SU-DHL-6 (cell line): ENCODE measurements around the gene GNG7.

Experiments
- H2AFZ ChIP-seq: fragments of 200-600 bp; sonication (generic); 2 replicates; pipeline ENCODE4 v1.6.1; 2014; ENCODE audit warnings: low read depth, mild to moderate bottlenecking, moderate library complexity, mixed read lengths, antibody characterized with exemption, low read length; ENCODE audit not compliant: severe bottlenecking
- H3F3A ChIP-seq: fragments of 200-600 bp; shearing (Covaris generic); 2 replicates; pipeline ENCODE4 v1.6.0; 2016; ENCODE audit warnings: antibody characterized with exemption, mild to moderate bottlenecking; ENCODE audit not compliant: insufficient read depth
- H3K27ac ChIP-seq: fragments of 200-600 bp; sonication (generic); 2 replicates; pipeline ENCODE4 v1.5.1; 2016; ENCODE audit warnings: low read depth, mild to moderate bottlenecking, low read length, moderate library complexity, mixed read lengths
- H3K27me3 ChIP-seq: fragments of 200-600 bp; sonication (generic), shearing (Covaris generic); 2 replicates; pipeline ENCODE4 v1.6.0; 2014; ENCODE audit warnings: mild to moderate bottlenecking, low read length
- H3K36me3 ChIP-seq: fragments of 200-600 bp; sonication (generic); 2 replicates; pipeline ENCODE4 v1.6.1; 2014; ENCODE audit warnings: mild to moderate bottlenecking, low read length, mixed read lengths
- H3K4me2 ChIP-seq: fragments of 300-600, 200-600 bp; shearing (Covaris generic), sonication (generic); 2 replicates; pipeline ENCODE4 v1.6.0; 2014; ENCODE audit warnings: low read length, low read depth, mild to moderate bottlenecking; ENCODE audit not compliant: poor library complexity, severe bottlenecking
- H3K4me3 ChIP-seq: fragments of 200-600 bp; sonication (generic); 2 replicates; pipeline ENCODE4 v1.5.1; 2014; ENCODE audit warnings: antibody characterized with exemption, low read length, mild to moderate bottlenecking, mixed read lengths; ENCODE audit not compliant: insufficient read depth, poor library complexity, severe bottlenecking
- H3K79me2 ChIP-seq: fragments of 200-600 bp; sonication (generic); 2 replicates; pipeline ENCODE4 v1.6.1; 2014; ENCODE audit warnings: mild to moderate bottlenecking, low read length, moderate library complexity; ENCODE audit not compliant: insufficient read depth
- H3K9ac ChIP-seq: fragments of 200-600 bp; sonication (generic); 2 replicates; pipeline ENCODE4 v1.7.0; 2014; ENCODE audit warnings: mild to moderate bottlenecking, low read length
- H3K9me2 ChIP-seq: fragments of 200-600 bp; sonication (generic); replicated peaks from 2 replicates; pipeline ENCODE4 v1.6.1; 2014; ENCODE audit warnings: low read length; ENCODE audit not compliant: insufficient read depth
- H3K9me3 ChIP-seq: fragments of 200-600 bp; sonication (generic); 2 replicates; pipeline ENCODE4 v1.6.1; 2014; ENCODE audit warnings: low read length, mixed read lengths; ENCODE audit not compliant: insufficient read depth
- H4K20me1 ChIP-seq: fragments of 200-600 bp; sonication (generic); 2 replicates; pipeline ENCODE4 v1.6.1; 2014; ENCODE audit warnings: low read depth, mild to moderate bottlenecking, antibody characterized with exemption, low read length, moderate library complexity, mixed read lengths
- EZH2phosphoT487 ChIP-seq: fragments of 200-600 bp; sonication (generic), shearing (Covaris generic); conservative IDR thresholded peaks from 2 replicates; pipeline ENCODE4 v1.6.1; 2018; ENCODE audit warnings: mild to moderate bottlenecking, antibody characterized with exemption, low read length, moderate library complexity, mixed read lengths
- TF ChIP-seq, protein P1 (sequence below): fragments of 200-600 bp; sonication (generic); IDR thresholded peaks from one replicate; pipeline ENCODE4 v1.5.1; 2017; ENCODE audit warnings: antibody characterized with exemption, mild to moderate bottlenecking, low read length, moderate library complexity; ENCODE audit not compliant: insufficient read depth, poor library complexity, severe bottlenecking

GNG7 gene

GRCh38 chr19:2485428-2485827, 217.1 kb downstream of the GNG7 start:
- no peak overlapping the region for H3K9ac ChIP-seq
- no peak overlapping the region for H3K4me3 ChIP-seq
- H3K9me3 ChIP-seq, result peaks cover 19% of the 10 kb centered on the region; the same call in 1 of the 2 replicates
- H2AFZ ChIP-seq, result no peak overlapping the region
- no peaks in the 10 kb centered on the region for H3K9me2 ChIP-seq
- no peak overlapping the region for H3K27ac ChIP-seq
- no peak for TF ChIP-seq EZH2phosphoT487
- TF ChIP-seq, protein P1, sequence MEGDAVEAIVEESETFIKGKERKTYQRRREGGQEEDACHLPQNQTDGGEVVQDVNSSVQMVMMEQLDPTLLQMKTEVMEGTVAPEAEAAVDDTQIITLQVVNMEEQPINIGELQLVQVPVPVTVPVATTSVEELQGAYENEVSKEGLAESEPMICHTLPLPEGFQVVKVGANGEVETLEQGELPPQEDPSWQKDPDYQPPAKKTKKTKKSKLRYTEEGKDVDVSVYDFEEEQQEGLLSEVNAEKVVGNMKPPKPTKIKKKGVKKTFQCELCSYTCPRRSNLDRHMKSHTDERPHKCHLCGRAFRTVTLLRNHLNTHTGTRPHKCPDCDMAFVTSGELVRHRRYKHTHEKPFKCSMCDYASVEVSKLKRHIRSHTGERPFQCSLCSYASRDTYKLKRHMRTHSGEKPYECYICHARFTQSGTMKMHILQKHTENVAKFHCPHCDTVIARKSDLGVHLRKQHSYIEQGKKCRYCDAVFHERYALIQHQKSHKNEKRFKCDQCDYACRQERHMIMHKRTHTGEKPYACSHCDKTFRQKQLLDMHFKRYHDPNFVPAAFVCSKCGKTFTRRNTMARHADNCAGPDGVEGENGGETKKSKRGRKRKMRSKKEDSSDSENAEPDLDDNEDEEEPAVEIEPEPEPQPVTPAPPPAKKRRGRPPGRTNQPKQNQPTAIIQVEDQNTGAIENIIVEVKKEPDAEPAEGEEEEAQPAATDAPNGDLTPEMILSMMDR, result no peak
- H3F3A ChIP-seq, result no peaks in the 10 kb centered on the region; the same call in 1 of the 2 replicates
- H3K27me3 ChIP-seq, result no peaks in the 10 kb centered on the region
- H3K4me2 ChIP-seq, result no peak overlapping the region
- no peaks in the 10 kb centered on the region for H3K36me3 ChIP-seq
- H3K79me2 ChIP-seq, result no peaks in the 10 kb centered on the region
- no peaks in the 10 kb centered on the region for H4K20me1 ChIP-seq

DNA sequence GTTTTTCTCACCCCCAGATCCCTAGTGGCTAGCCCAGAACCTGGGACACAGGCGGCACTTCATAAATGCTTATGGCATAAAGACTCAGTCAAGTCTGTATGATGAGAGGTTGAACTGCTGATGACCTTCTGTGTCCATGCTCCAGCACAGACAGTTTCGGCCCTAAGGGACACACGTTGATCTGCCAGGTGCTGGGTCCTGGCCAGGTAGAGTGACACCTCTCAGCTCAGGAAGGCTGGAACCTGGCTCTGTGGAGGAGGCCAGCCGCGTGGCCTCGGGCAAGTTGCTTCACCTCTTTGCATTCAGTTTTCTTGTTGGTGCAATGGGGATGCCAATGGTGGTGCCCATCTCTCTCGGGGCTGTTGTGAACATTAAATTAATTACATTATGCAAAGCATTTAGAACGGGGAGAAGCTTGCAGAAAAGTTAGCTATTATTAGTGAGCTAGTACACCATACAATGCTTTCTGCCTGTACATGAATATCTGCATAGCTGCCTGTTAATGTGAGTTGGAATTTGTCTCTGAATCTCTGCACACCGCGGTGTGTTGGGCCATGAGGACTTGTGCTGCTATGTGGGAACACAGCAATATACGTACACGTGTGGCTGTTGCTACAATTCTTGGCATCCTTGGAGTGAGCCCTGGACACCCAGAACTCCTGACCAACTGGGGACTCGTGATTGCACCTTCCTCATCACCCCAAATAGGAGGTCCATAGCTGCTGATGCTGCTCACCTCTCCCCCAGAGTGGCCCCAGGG, 218.1 kb downstream of the GNG7 start:
- Histone ChIP-seq H3K9me3 (peaks cover 19% of the 10 kb centered on the region; the same call in 1 of the 2 replicates), H3K27ac (no peak overlapping the region), H3K4me3 (no peak overlapping the region), H3K79me2 (no peaks in the 10 kb centered on the region), H4K20me1 (no peaks in the 10 kb centered on the region), H3F3A (no peaks in the 10 kb centered on the region; the same call in 1 of the 2 replicates), H2AFZ (no peak overlapping the region), H3K27me3 (no peaks in the 10 kb centered on the region), H3K36me3 (no peaks in the 10 kb centered on the region), H3K9ac (no peak overlapping the region), H3K4me2 (no peak overlapping the region), H3K9me2 (no peaks in the 10 kb centered on the region)
- no peak for TF ChIP-seq EZH2phosphoT487
- TF ChIP-seq, protein P1, result no peak

DNA sequence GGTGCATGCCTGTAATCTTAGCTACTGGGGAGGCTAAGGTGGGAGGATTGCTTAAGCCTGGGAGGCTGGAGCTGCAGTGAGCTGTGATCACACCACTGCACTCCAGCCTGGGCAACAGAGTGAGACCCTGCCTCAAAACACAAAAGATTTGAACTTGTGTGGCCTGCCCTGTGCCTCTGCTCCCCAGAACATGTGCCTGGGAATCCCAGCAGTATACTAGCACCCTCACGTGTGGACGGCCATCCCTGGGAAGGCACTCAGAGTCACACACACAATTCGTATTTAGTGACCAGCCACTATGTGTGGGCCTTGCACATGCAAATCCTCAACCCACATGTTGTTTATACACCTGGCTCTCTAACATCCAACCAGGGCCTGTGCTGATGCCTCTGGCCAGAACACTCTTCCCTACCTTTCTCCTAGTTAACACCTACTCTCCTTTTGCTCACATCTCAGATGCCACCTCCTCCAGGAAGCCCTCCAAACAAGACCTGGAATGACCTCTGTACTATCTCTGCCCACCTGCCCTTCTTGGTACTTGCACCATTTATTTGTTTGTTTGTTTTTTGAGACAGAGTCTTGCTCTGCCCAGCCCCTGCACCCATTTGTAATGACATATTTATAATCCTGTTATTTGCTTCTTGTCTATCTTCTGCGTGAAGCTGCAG, 218.9 kb downstream of the GNG7 start:
- Histone ChIP-seq H3K36me3 (no peaks in the 10 kb centered on the region), H3K9me3 (peaks cover 19% of the 10 kb centered on the region; the same call in 1 of the 2 replicates), H3K9ac (no peak overlapping the region), H3K4me2 (no peak overlapping the region), H4K20me1 (no peaks in the 10 kb centered on the region), H2AFZ (no peak overlapping the region), H3K4me3 (no peak overlapping the region), H3K27ac (no peak overlapping the region), H3K79me2 (no peaks in the 10 kb centered on the region), H3F3A (no peaks in the 10 kb centered on the region; the same call in 1 of the 2 replicates), H3K9me2 (no peaks in the 10 kb centered on the region), H3K27me3 (no peaks in the 10 kb centered on the region)
- TF ChIP-seq, protein P1, result no peak
- TF ChIP-seq EZH2phosphoT487, result no peak
